Osteoblast (primary cell): ENCODE results near the gene SLC15A3. TPM values are rescaled to one million over a fixed set of nuclear protein-coding genes. Genes with fewer than 3 reads are reported as not detected.

Experiments
- DNase-seq: peaks from one replicate; pipeline ENCODE4 v3.0.0; 2011; ENCODE audit warnings: low spot score, mixed read lengths; ENCODE audit not compliant: insufficient read length; ENCODE audit errors: missing footprints
- H2AFZ ChIP-seq: 2 replicates; pipeline ENCODE4 v1.6.0; 2011; ENCODE audit warnings: mild to moderate bottlenecking, low read length
- H3K27ac ChIP-seq: 2 replicates; pipeline ENCODE4 v1.5.1; 2011; ENCODE audit warnings: mild to moderate bottlenecking, low read depth, low read length, moderate library complexity
- H3K27me3 ChIP-seq: 2 replicates; pipeline ENCODE4 v1.6.0; 2012; ENCODE audit warnings: mild to moderate bottlenecking, control low read depth, inconsistent platforms, low read length, moderate library complexity; ENCODE audit not compliant: insufficient read depth
- H3K36me3 ChIP-seq: 2 replicates; pipeline ENCODE4 v1.5.1; 2011; ENCODE audit warnings: mild to moderate bottlenecking, low read length, control low read depth, moderate library complexity; ENCODE audit not compliant: insufficient read depth
- H3K4me1 ChIP-seq: 2 replicates; pipeline ENCODE4 v1.5.1; 2011; ENCODE audit warnings: mild to moderate bottlenecking, low read length, control low read depth, moderate library complexity; ENCODE audit not compliant: insufficient read depth
- H3K4me2 ChIP-seq: 2 replicates; pipeline ENCODE4 v1.6.0; 2011; ENCODE audit warnings: mild to moderate bottlenecking, low read length; ENCODE audit not compliant: insufficient read depth
- H3K4me3 ChIP-seq: fragments of 200-600 bp; sonication (generic); 3 replicates; pipeline ENCODE4 v1.5.1; 2012; ENCODE audit warnings: mild to moderate bottlenecking, low read length, inconsistent platforms; ENCODE audit not compliant: insufficient read depth
- H3K79me2 ChIP-seq: 2 replicates; pipeline ENCODE4 v1.6.0; 2012; ENCODE audit warnings: mild to moderate bottlenecking, low read length, control low read depth, inconsistent platforms; ENCODE audit not compliant: insufficient read depth
- H3K9me3 ChIP-seq: 2 replicates; pipeline ENCODE4 v1.5.1; 2011; ENCODE audit warnings: low read depth, low read length, control low read depth
- H4K20me1 ChIP-seq: 2 replicates; pipeline ENCODE4 v1.6.0; 2012; ENCODE audit warnings: mild to moderate bottlenecking, low read length, control low read depth; ENCODE audit not compliant: insufficient read depth
- CTCF ChIP-seq: IDR thresholded peaks from 2 replicates; pipeline ENCODE4 v1.5.1; 2011; ENCODE audit warnings: mild to moderate bottlenecking, low read depth, low read length, moderate library complexity; ENCODE audit errors: extremely low read depth
- total RNA-seq: library from RNA; depleted of rRNA; stranded (reverse); fragments of >200 nt; gene quantifications from 2 replicates; pipeline ENCODE4 v1.2.3, GENCODE V29; 2012

Gene SLC15A3
- total RNA-seq, 1 donor = 10.9 TPM

GRCh38 chr11:60970369-60970774 is 18.4 kb upstream of the SLC15A3 start:
- DNase-seq = peak; percentile 93
- no peaks in the 10 kb centered on the region for H3K79me2 ChIP-seq
- TF ChIP-seq CTCF = peak; percentile 87
- H4K20me1 ChIP-seq = no peaks in the 10 kb centered on the region
- no peak overlapping the region for H3K4me2 ChIP-seq
- H3K36me3 ChIP-seq = no peaks in the 10 kb centered on the region
- H3K4me1 ChIP-seq = no peaks in the 10 kb centered on the region
- no peak overlapping the region for H3K27ac ChIP-seq
- no peaks in the 10 kb centered on the region for H3K9me3 ChIP-seq
- no peak overlapping the region for H2AFZ ChIP-seq
- no peak overlapping the region for H3K4me3 ChIP-seq
- peaks cover 15% of the 10 kb centered on the region for H3K27me3 ChIP-seq

DNA sequence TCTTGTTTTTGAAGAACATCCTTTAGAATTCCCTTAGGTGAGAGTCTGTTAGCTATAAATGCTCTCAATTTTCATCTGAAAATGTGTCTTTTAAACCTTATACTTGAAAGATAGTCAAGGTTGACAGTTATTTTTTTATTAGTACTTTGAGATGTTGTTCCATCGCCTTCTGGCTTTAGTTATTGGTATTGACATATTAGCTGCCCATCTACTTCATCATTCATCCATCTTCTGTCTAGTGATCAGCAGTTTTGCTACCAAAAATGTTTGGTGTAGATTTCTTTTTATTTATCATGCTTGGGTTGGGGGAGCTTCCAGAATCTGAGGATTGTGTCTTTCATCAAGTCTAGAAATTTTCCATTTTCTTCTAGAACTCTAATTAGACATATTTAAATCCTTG is 16.2 kb upstream of the SLC15A3 start:
- H3K79me2 ChIP-seq = no peaks in the 10 kb centered on the region
- H4K20me1 ChIP-seq = no peaks in the 10 kb centered on the region
- no peak for TF ChIP-seq CTCF
- peaks cover 15% of the 10 kb centered on the region for H3K27me3 ChIP-seq
- no peak overlapping the region for H3K4me3 ChIP-seq
- no peaks in the 10 kb centered on the region for H3K36me3 ChIP-seq
- no peak overlapping the region for H3K27ac ChIP-seq
- H3K4me1 ChIP-seq = no peaks in the 10 kb centered on the region
- no peak overlapping the region for H3K4me2 ChIP-seq
- H3K9me3 ChIP-seq = no peaks in the 10 kb centered on the region
- no peak for DNase-seq
- no peak overlapping the region for H2AFZ ChIP-seq

DNA sequence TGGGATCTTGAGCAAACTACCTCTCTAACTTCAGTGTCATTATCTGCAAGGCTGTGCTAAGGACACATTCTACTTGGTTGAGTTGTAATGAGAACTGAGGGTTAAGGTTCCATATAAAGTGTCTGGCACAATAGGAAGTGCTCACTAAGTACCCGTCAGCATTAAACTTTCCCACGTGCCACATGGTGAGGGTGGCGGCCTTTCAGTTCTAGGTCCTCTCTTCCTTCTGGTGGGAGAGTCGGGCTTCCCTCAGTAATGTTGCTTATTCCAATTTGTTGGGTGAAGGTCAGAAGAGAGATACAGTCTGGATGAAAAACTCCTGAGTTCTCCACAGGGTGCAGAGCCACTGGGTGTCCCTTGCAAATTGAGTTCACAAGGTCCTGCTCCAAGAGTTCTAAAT is 14.9 kb upstream of the SLC15A3 start:
- Histone ChIP-seq H3K4me3 (no peak overlapping the region), H3K79me2 (no peaks in the 10 kb centered on the region), H3K4me1 (no peaks in the 10 kb centered on the region), H3K36me3 (no peaks in the 10 kb centered on the region), H3K9me3 (no peaks in the 10 kb centered on the region), H3K4me2 (no peak overlapping the region), H2AFZ (no peak overlapping the region), H3K27ac (no peak overlapping the region), H4K20me1 (no peaks in the 10 kb centered on the region), H3K27me3 (peaks cover 18% of the 10 kb centered on the region)
- no peak for TF ChIP-seq CTCF
- DNase-seq = no peak

DNA sequence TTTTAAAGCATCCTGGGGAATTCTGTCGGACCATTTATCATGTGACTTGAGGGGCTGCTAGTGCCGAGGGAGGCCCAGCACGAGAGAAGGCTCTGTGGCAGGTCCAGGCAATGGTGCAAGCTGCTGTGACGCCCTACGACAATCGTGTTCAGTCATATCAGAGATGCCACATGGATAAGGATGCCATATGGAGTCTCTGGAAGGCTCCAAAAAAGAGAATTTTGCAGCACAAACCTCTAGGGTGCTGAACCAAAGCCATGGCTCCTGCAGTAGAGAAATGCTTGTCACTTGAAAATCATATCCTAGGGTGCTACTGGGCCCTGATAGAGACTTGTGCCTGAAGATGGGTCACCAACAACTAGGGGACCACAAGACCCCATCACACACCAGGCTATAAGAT is 12.8 kb upstream of the SLC15A3 start:
- TF ChIP-seq CTCF = no peak
- Histone ChIP-seq H3K4me2 (no peak overlapping the region), H3K9me3 (no peaks in the 10 kb centered on the region), H3K79me2 (no peaks in the 10 kb centered on the region), H3K4me3 (no peak overlapping the region), H3K4me1 (no peaks in the 10 kb centered on the region), H2AFZ (no peak overlapping the region), H3K27me3 (peaks cover 27% of the 10 kb centered on the region), H3K36me3 (no peaks in the 10 kb centered on the region), H3K27ac (no peak overlapping the region), H4K20me1 (no peaks in the 10 kb centered on the region)
- no peak for DNase-seq
